H4 (cell line): ENCODE measurements around the gene KCNK10. TPM values are rescaled to one million over a fixed set of nuclear protein-coding genes. Genes with fewer than 3 reads are reported as not detected.

Source experiments
- DNase-seq: peaks from one replicate; pipeline ENCODE4 v3.0.0-alpha.2; 2015; ENCODE audit warnings: low spot score
- total RNA-seq: library from RNA; depleted of rRNA; stranded (reverse); fragments of >200 nt; shearing (Covaris generic); gene quantifications from 2 replicates; pipeline ENCODE4 v1.2.3, GENCODE V29; 2014

KCNK10 gene
- total RNA-seq, 1 experiment from 2014 or later = 0.02 TPM

GRCh38 chr14:88228522-88229236, 94.4 kb downstream of the KCNK10 start:
- DNase-seq = no peak

GRCh38 chr14:88227693-88228092, 95.4 kb downstream of the KCNK10 start:
- DNase-seq = no peak

GRCh38 chr14:88225721-88226120, 97.3 kb downstream of the KCNK10 start:
- DNase-seq = no peak

- DNase-seq = no peak
Observed at GRCh38 chr14:88218119-88218915, 104.8 kb downstream of the KCNK10 start.

- DNase-seq = no peak
Observed at GRCh38 chr14:88212691-88213090, 110.4 kb downstream of the KCNK10 start.

GRCh38 chr14:88210426-88210825, 112.6 kb downstream of the KCNK10 start:
- no peak for DNase-seq

- DNase-seq = no peak
Observed at GRCh38 chr14:88209273-88209672, 113.8 kb downstream of the KCNK10 start.

GRCh38 chr14:88208858-88209257, 114.2 kb downstream of the KCNK10 start:
- DNase-seq = no peak

- DNase-seq = no peak
Observed at GRCh38 chr14:88204221-88204620, 118.8 kb downstream of the KCNK10 start.

GRCh38 chr14:88203291-88203690, 119.8 kb downstream of the KCNK10 start:
- no peak for DNase-seq

- DNase-seq = no peak
Observed at GRCh38 chr14:88202286-88202685, 120.8 kb downstream of the KCNK10 start.

- DNase-seq = no peak
Observed at GRCh38 chr14:88201851-88202250, 121.2 kb downstream of the KCNK10 start.

- DNase-seq = no peak
Observed at GRCh38 chr14:88199882-88200281, 123.2 kb downstream of the KCNK10 start.

- DNase-seq = no peak
Observed at GRCh38 chr14:88198446-88198845, 124.6 kb downstream of the KCNK10 start.

GRCh38 chr14:88196925-88197324, 126.1 kb downstream of the KCNK10 start:
- no peak for DNase-seq

- DNase-seq = no peak
Observed at GRCh38 chr14:88196116-88196890, 126.8 kb downstream of the KCNK10 start.

GRCh38 chr14:88195676-88196075, 127.4 kb downstream of the KCNK10 start:
- no peak for DNase-seq

GRCh38 chr14:88194531-88194930, 128.5 kb downstream of the KCNK10 start:
- DNase-seq = no peak

- no peak for DNase-seq
Observed at GRCh38 chr14:88191605-88192004, 131.5 kb downstream of the KCNK10 start.

GRCh38 chr14:88189417-88190191, 133.5 kb downstream of the KCNK10 start:
- peak; percentile 86 for DNase-seq

GRCh38 chr14:88188745-88189416, 134.2 kb downstream of the KCNK10 start:
- DNase-seq = no peak
